Neutrophil (primary cell): ENCODE data around the gene GSTP1.

Experiments used
- H3K27ac ChIP-seq: fragments of 200-600 bp; sonication (generic); 2 replicates; pipeline ENCODE4 v1.5.1; 2016; ENCODE audit warnings: mild to moderate bottlenecking, moderate library complexity
- H3K27me3 ChIP-seq: fragments of 200-600 bp; sonication (generic); 2 replicates; pipeline ENCODE4 v1.6.0; 2016; ENCODE audit warnings: mild to moderate bottlenecking
- H3K36me3 ChIP-seq: fragments of 200-600 bp; sonication (generic); 2 replicates; pipeline ENCODE4 v1.5.1; 2017
- H3K4me1 ChIP-seq, 2 experiments: fragments of 200-600 bp in 1 of 2; sonication (generic) in 1 of 2; 1 replicate in 1 of 2; 2 replicates in 1 of 2; pipeline versions ENCODE4 v1.5.1 to v1.6.1; 2013 to 2016; ENCODE audit warnings: low read depth in 1 of 2, low read length in 1 of 2, mild to moderate bottlenecking in 1 of 2, moderate library complexity in 1 of 2; ENCODE audit not compliant: control insufficient read depth in 1 of 2, insufficient read depth in 1 of 2
- H3K4me3 ChIP-seq, 2 experiments: fragments of 200-600 bp in 1 of 2; sonication (generic) in 1 of 2; 1 replicate in 1 of 2; 2 replicates in 1 of 2; pipeline ENCODE4 v1.5.1; 2013 to 2016; ENCODE audit warnings: low read depth in 1 of 2, low read length in 1 of 2, mild to moderate bottlenecking in 1 of 2, moderate library complexity in 1 of 2
- H3K9me3 ChIP-seq: fragments of 200-600 bp; sonication (generic); 2 replicates; pipeline ENCODE4 v1.5.1; 2016
- CTCF ChIP-seq: fragments of 200-600 bp; sonication (generic); IDR thresholded peaks from 2 replicates; pipeline ENCODE4 v1.5.1; 2016; ENCODE audit warnings: antibody characterized with exemption

The GSTP1 gene

GRCh38 chr11:67581469-67581868, 2.1 kb upstream of the GSTP1 start:
- H3K27ac ChIP-seq, result no peak overlapping the region
- peaks cover 5 to 30% of the 10 kb centered on the region in 2 experiments for H3K4me1 ChIP-seq
- H3K36me3 ChIP-seq, result peaks cover 7% of the 10 kb centered on the region
- H3K9me3 ChIP-seq, result no peaks in the 10 kb centered on the region
- peaks cover 37% of the 10 kb centered on the region for H3K27me3 ChIP-seq
- no peak for TF ChIP-seq CTCF
- H3K4me3 ChIP-seq, result no peak overlapping the region

GRCh38 chr11:67582011-67582410, 1.6 kb upstream of the GSTP1 start:
- peaks cover 7% of the 10 kb centered on the region for H3K36me3 ChIP-seq
- H3K27ac ChIP-seq, result no peak overlapping the region
- no peak for TF ChIP-seq CTCF
- H3K4me1 ChIP-seq, result peaks cover 5 to 30% of the 10 kb centered on the region in 2 experiments
- peaks cover 37% of the 10 kb centered on the region for H3K27me3 ChIP-seq
- no peak overlapping the region for H3K4me3 ChIP-seq
- no peaks in the 10 kb centered on the region for H3K9me3 ChIP-seq

GRCh38 chr11:67584205-67584880, 731 bp downstream of the GSTP1 start:
- Histone ChIP-seq H3K4me1 (peaks cover 5 to 29% of the 10 kb centered on the region in 2 experiments), H3K27me3 (peaks cover 18% of the 10 kb centered on the region), H3K27ac (peak overlapping the region; percentile 56), H3K36me3 (peaks cover 7% of the 10 kb centered on the region), H3K9me3 (no peaks in the 10 kb centered on the region), H3K4me3 (peak overlapping the region; percentile 59 to 64)
- no peak for TF ChIP-seq CTCF

- peaks cover 9% of the 10 kb centered on the region for H3K27me3 ChIP-seq
- H3K4me1 ChIP-seq, result peaks cover 5 to 26% of the 10 kb centered on the region in 2 experiments
- no peaks in the 10 kb centered on the region for H3K9me3 ChIP-seq
- H3K4me3 ChIP-seq, result no peak overlapping the region
- no peak overlapping the region for H3K27ac ChIP-seq
- TF ChIP-seq CTCF, result no peak
- peaks cover 7% of the 10 kb centered on the region for H3K36me3 ChIP-seq
Observed at GRCh38 chr11:67584881-67585873, 1.6 kb downstream of the GSTP1 start.

GRCh38 chr11:67585911-67586310, 2.3 kb downstream of the GSTP1 start:
- no peak overlapping the region for H3K27ac ChIP-seq
- H3K4me1 ChIP-seq, result peaks cover 5 to 26% of the 10 kb centered on the region in 2 experiments
- H3K27me3 ChIP-seq, result peaks cover 2% of the 10 kb centered on the region
- peaks cover 7% of the 10 kb centered on the region for H3K36me3 ChIP-seq
- no peaks in the 10 kb centered on the region for H3K9me3 ChIP-seq
- H3K4me3 ChIP-seq, result no peak overlapping the region
- TF ChIP-seq CTCF, result no peak
